ENCODE results near the gene ATXN7L1. TPM values are rescaled to one million over a fixed set of nuclear protein-coding genes. Genes with fewer than 3 reads are reported as not detected.

ATXN7L1 gene
- total and polyA plus RNA-seq, 4 donors, result 7.1 to 11.0 (median 8.5) TPM

GRCh38 chr7:105693576-105693975, 182.8 kb downstream of the ATXN7L1 start:
- no peak for DNase-seq (ENCODE audit: low read depth in 4 of 6, low spot score in 6 of 6)
- H3K4me1 ChIP-seq (ENCODE audit: control insufficient read depth, insufficient read depth, low read length), result peaks cover 13% of the 10 kb centered on the region
- no peak overlapping the region for H3K27ac ChIP-seq (ENCODE audit: low read depth, low read length)
- 100% methylated on average over 1 of the region's 3 CpGs for WGBS (ENCODE audit: insufficient coverage)
- no peak overlapping the region for H3K4me3 ChIP-seq (ENCODE audit: low read depth, low read length)
- peaks cover 2% of the 10 kb centered on the region for H3K27me3 ChIP-seq (ENCODE audit: control insufficient read depth, insufficient read depth, low read length)
- no peaks in the 10 kb centered on the region for H3K36me3 ChIP-seq (ENCODE audit: control insufficient read depth, insufficient read depth, low read length)
- H3K9me3 ChIP-seq (ENCODE audit: control insufficient read depth, insufficient read depth, low read length), result no peaks in the 10 kb centered on the region

GRCh38 chr7:105691680-105692564, 184.5 kb downstream of the ATXN7L1 start:
- H3K9me3 ChIP-seq (ENCODE audit: control insufficient read depth, insufficient read depth, low read length), result no peaks in the 10 kb centered on the region
- H3K27ac ChIP-seq (ENCODE audit: low read depth, low read length), result no peak overlapping the region
- no peaks in the 10 kb centered on the region for H3K36me3 ChIP-seq (ENCODE audit: control insufficient read depth, insufficient read depth, low read length)
- H3K27me3 ChIP-seq (ENCODE audit: control insufficient read depth, insufficient read depth, low read length), result peaks cover 2% of the 10 kb centered on the region
- H3K4me3 ChIP-seq (ENCODE audit: low read depth, low read length), result peak overlapping the region; percentile 29
- H3K4me1 ChIP-seq (ENCODE audit: control insufficient read depth, insufficient read depth, low read length), result peaks cover 13% of the 10 kb centered on the region
- peak in 3 of 6 donors; percentile 35 to 89 (median 62) for DNase-seq (ENCODE audit: low read depth in 4 of 6, low spot score in 6 of 6)
- 6% methylated on average over 13 of the region's 21 CpGs for WGBS (ENCODE audit: insufficient coverage)

- H3K36me3 ChIP-seq (ENCODE audit: control insufficient read depth, insufficient read depth, low read length), result no peaks in the 10 kb centered on the region
- H3K9me3 ChIP-seq (ENCODE audit: control insufficient read depth, insufficient read depth, low read length), result no peaks in the 10 kb centered on the region
- peaks cover 13% of the 10 kb centered on the region for H3K4me1 ChIP-seq (ENCODE audit: control insufficient read depth, insufficient read depth, low read length)
- WGBS (ENCODE audit: insufficient coverage), result 22% methylated on average over 12 of the region's 18 CpGs
- H3K4me3 ChIP-seq (ENCODE audit: low read depth, low read length), result peak overlapping the region; percentile 29
- peak in 1 of 6 donors; percentile 27 for DNase-seq (ENCODE audit: low read depth in 4 of 6, low spot score in 6 of 6)
- peaks cover 2% of the 10 kb centered on the region for H3K27me3 ChIP-seq (ENCODE audit: control insufficient read depth, insufficient read depth, low read length)
- no peak overlapping the region for H3K27ac ChIP-seq (ENCODE audit: low read depth, low read length)
Measured at GRCh38 chr7:105691082-105691679, 185.2 kb downstream of the ATXN7L1 start.

GRCh38 chr7:105690325-105690945, 186.0 kb downstream of the ATXN7L1 start:
- peak in 1 of 6 donors; percentile 74 for DNase-seq (ENCODE audit: low read depth in 4 of 6, low spot score in 6 of 6)
- 69% methylated on average over 8 of the region's 17 CpGs for WGBS (ENCODE audit: insufficient coverage)
- Histone ChIP-seq H3K36me3 (ENCODE audit: control insufficient read depth, insufficient read depth, low read length) (no peaks in the 10 kb centered on the region), H3K4me1 (ENCODE audit: control insufficient read depth, insufficient read depth, low read length) (peaks cover 13% of the 10 kb centered on the region), H3K27ac (ENCODE audit: low read depth, low read length) (no peak overlapping the region), H3K27me3 (ENCODE audit: control insufficient read depth, insufficient read depth, low read length) (peaks cover 2% of the 10 kb centered on the region), H3K9me3 (ENCODE audit: control insufficient read depth, insufficient read depth, low read length) (no peaks in the 10 kb centered on the region), H3K4me3 (ENCODE audit: low read depth, low read length) (no peak overlapping the region)

- no peaks in the 10 kb centered on the region for H3K36me3 ChIP-seq (ENCODE audit: control insufficient read depth, insufficient read depth, low read length)
- peaks cover 13% of the 10 kb centered on the region for H3K4me1 ChIP-seq (ENCODE audit: control insufficient read depth, insufficient read depth, low read length)
- H3K9me3 ChIP-seq (ENCODE audit: control insufficient read depth, insufficient read depth, low read length), result no peaks in the 10 kb centered on the region
- no peak overlapping the region for H3K27ac ChIP-seq (ENCODE audit: low read depth, low read length)
- H3K4me3 ChIP-seq (ENCODE audit: low read depth, low read length), result no peak overlapping the region
- peaks cover 2% of the 10 kb centered on the region for H3K27me3 ChIP-seq (ENCODE audit: control insufficient read depth, insufficient read depth, low read length)
- WGBS (ENCODE audit: insufficient coverage), result 62% methylated on average over 8 of the region's 13 CpGs
- DNase-seq (ENCODE audit: low read depth in 4 of 6, low spot score in 6 of 6), result no peak
Measured at GRCh38 chr7:105689067-105689819, 187.2 kb downstream of the ATXN7L1 start.

- WGBS (ENCODE audit: insufficient coverage), result 69% methylated on average over 4 of the region's 5 CpGs
Measured at GRCh38 chr7:105688617-105689016, 187.8 kb downstream of the ATXN7L1 start.

GRCh38 chr7:105685161-105685560, 191.2 kb downstream of the ATXN7L1 start:
- H3K9me3 ChIP-seq (ENCODE audit: control insufficient read depth, insufficient read depth, low read length), result no peaks in the 10 kb centered on the region
- H3K27ac ChIP-seq (ENCODE audit: low read depth, low read length), result no peak overlapping the region
- H3K36me3 ChIP-seq (ENCODE audit: control insufficient read depth, insufficient read depth, low read length), result no peaks in the 10 kb centered on the region
- peaks cover 2% of the 10 kb centered on the region for H3K27me3 ChIP-seq (ENCODE audit: control insufficient read depth, insufficient read depth, low read length)
- H3K4me1 ChIP-seq (ENCODE audit: control insufficient read depth, insufficient read depth, low read length), result peaks cover 9% of the 10 kb centered on the region
- no CpG with 5 or more reads among the region's 3 CpGs for WGBS (ENCODE audit: insufficient coverage)
- no peak for DNase-seq (ENCODE audit: low read depth in 4 of 6, low spot score in 6 of 6)
- H3K4me3 ChIP-seq (ENCODE audit: low read depth, low read length), result no peak overlapping the region

More at GRCh38 chr7:105688617-105689016, 187.8 kb downstream of the ATXN7L1 start:
- H3K27ac ChIP-seq (ENCODE audit: low read depth, low read length), result no peak overlapping the region
- no peaks in the 10 kb centered on the region for H3K36me3 ChIP-seq (ENCODE audit: control insufficient read depth, insufficient read depth, low read length)
- no peak overlapping the region for H3K4me3 ChIP-seq (ENCODE audit: low read depth, low read length)
- peaks cover 13% of the 10 kb centered on the region for H3K4me1 ChIP-seq (ENCODE audit: control insufficient read depth, insufficient read depth, low read length)
- H3K9me3 ChIP-seq (ENCODE audit: control insufficient read depth, insufficient read depth, low read length), result no peaks in the 10 kb centered on the region
- H3K27me3 ChIP-seq (ENCODE audit: control insufficient read depth, insufficient read depth, low read length), result peaks cover 2% of the 10 kb centered on the region
- DNase-seq (ENCODE audit: low read depth in 4 of 6, low spot score in 6 of 6), result no peak

- no peaks in the 10 kb centered on the region for H3K9me3 ChIP-seq (ENCODE audit: control insufficient read depth, insufficient read depth, low read length)
- no peak for DNase-seq (ENCODE audit: low read depth in 4 of 6, low spot score in 6 of 6)
- H3K4me1 ChIP-seq (ENCODE audit: control insufficient read depth, insufficient read depth, low read length), result peaks cover 13% of the 10 kb centered on the region
- WGBS (ENCODE audit: insufficient coverage), result no CpG with 5 or more reads among the region's 2 CpGs
- H3K27me3 ChIP-seq (ENCODE audit: control insufficient read depth, insufficient read depth, low read length), result no peaks in the 10 kb centered on the region
- H3K27ac ChIP-seq (ENCODE audit: low read depth, low read length), result no peak overlapping the region
- no peak overlapping the region for H3K4me3 ChIP-seq (ENCODE audit: low read depth, low read length)
- H3K36me3 ChIP-seq (ENCODE audit: control insufficient read depth, insufficient read depth, low read length), result no peaks in the 10 kb centered on the region
Measured at GRCh38 chr7:105682341-105683060, 193.9 kb downstream of the ATXN7L1 start.

Measured in spinal cord (tissue), 10 donors.